Activated CD8-positive, alpha-beta memory T cell treated with anti-CD3 and anti-CD28 coated beads, Interleukin-2, amount 50 U/mL, for 24 hours (primary cell): ENCODE results near the gene MS4A6A.

ENCODE experiments used
- DNase-seq: peaks from one replicate; pipeline ENCODE4 v3.0.0-alpha.2; 2020; ENCODE audit errors: extremely low read depth

Gene MS4A6A

GRCh38 chr11:60128376-60128775 is 54.5 kb downstream of the MS4A6A start:
- DNase-seq = no peak

GRCh38 chr11:60127311-60127811 is 55.5 kb downstream of the MS4A6A start:
- DNase-seq = no peak

- DNase-seq = no peak
These were observed 56.8 kb downstream of the MS4A6A start for GRCh38 chr11:60125956-60126585.

GRCh38 chr11:60124802-60125432 is 58.0 kb downstream of the MS4A6A start:
- DNase-seq = no peak
